Measurements from ENCODE around the gene KLHL26.
A peak's percentile ranks its signal among the peaks of the same experiment; 100 is the strongest.
"Not testable (repeated sequence)": the region's sequence is repeated elsewhere in the genome, so short reads cannot be mapped to it uniquely, and the experiment has no call there.

Gene KLHL26

DNA sequence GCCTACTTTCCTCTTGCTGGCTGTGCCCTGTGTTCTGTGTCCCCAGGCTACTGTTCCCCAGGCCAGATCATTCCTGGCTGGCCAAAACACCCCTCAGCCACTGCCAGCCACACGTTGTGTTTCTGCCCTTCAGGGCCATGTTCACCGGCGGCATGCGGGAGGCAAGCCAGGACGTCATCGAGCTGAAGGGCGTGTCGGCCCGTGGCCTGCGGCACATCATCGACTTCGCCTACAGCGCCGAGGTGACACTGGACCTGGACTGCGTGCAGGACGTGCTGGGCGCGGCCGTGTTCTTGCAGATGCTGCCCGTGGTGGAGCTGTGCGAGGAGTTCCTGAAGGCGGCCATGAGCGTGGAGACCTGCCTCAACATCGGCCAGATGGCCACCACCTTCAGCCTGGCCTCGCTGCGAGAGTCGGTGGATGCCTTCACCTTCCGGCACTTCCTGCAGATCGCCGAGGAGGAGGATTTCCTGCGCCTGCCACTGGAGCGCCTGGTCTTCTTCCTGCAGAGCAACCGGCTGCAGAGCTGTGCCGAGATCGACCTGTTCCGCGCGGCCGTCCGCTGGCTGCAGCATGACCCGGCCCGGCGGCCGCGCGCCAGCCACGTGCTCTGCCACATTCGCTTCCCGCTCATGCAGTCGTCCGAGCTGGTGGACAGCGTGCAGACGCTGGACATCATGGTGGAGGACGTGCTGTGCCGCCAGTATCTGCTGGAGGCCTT is 30.9 kb downstream of the KLHL26 start:
- DNase-seq: no peak

DNA sequence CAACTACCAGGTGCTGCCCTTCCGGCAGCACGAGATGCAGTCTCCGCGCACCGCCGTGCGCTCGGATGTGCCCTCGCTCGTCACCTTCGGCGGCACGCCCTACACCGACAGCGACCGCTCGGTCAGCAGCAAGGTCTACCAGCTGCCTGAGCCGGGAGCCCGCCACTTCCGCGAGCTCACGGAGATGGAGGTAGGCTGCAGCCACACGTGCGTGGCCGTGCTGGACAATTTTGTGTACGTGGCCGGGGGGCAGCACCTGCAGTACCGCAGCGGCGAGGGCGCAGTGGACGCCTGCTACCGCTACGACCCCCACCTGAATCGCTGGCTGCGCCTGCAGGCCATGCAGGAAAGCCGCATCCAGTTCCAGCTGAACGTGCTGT is 31.4 kb downstream of the KLHL26 start:
- no peak for DNase-seq

DNA sequence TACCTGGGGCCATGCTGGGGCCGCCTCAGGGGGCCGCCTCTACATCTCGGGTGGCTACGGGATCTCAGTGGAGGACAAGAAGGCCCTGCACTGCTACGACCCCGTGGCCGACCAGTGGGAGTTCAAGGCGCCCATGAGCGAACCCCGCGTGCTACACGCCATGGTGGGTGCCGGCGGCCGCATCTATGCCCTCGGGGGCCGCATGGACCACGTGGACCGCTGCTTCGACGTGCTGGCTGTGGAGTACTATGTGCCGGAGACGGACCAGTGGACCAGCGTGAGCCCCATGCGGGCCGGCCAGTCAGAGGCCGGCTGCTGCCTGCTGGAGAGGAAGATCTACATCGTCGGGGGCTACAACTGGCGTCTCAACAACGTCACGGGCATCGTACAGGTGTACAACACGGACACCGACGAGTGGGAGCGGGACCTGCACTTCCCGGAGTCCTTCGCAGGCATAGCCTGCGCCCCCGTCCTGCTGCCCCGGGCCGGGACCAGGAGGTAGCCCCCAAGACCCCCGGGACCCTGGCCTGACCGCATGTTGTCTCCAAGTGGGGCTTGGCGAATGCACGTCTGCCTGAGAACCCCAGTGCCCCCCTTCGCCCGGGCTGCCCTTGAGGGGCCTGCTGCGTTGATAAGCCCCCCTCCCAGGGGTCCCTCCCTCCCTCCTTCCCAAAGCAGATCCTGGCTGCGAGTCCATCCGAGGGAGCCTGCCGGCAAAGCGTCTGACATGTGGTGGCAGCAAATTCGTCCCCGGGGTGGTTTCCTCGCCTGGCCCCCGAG is 32.1 kb downstream of the KLHL26 start:
- no peak for DNase-seq

DNA sequence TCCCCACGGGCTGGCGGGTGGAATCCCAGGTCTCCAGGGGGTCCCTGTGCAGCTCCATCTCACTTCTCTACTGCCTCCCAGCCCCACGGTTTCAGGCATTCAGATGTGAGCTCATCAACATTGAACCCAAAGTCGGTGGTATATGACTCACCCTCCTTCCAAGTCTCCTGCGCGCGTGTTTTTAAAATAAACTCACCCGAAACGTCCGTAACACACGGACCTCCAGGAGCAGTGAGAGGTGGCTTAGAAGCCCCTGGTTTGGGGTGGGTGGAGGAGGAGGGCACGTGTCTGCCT is 32.6 kb downstream of the KLHL26 start:
- DNase-seq: no peak

DNA sequence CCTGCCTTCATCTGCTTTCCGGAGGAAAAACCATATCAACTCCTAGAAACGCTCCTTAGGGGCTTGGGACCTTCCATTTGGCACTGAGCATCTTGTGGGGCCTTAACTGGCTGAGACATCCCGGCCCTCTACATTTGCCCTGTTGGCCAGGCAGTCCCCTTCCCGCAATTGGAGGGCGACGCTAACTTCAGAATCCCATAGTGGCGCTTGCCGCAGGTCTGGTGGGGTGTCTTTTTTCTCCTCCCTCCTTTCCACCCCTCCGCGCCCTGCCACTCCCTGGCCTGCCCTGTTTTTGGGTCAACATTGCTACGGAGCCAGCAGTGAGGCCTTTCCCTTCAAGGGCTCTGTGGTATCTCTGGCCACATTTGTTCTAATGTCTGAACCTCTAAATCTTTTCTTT is 33.1 kb downstream of the KLHL26 start:
- no peak for DNase-seq

DNA sequence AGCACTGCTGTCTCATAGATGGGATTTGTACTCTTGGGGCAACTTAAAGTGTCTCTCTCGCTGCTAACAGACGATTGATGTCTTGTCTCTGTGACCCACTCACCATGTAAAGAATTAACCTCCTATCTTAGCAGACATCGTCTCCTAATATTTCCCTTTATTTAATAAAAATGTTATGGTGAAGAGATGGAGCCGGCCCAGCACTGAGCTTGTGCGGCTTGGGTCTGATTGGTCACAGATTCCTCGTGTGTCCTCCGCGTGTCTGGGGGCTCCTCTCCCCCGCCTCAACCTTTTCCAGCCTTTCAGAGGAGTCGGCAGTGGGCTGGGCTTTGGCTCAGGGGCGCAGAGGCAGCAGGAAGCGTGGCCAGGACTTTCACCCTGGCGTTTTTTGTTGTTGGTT is 33.5 kb downstream of the KLHL26 start:
- no peak for DNase-seq

DNA sequence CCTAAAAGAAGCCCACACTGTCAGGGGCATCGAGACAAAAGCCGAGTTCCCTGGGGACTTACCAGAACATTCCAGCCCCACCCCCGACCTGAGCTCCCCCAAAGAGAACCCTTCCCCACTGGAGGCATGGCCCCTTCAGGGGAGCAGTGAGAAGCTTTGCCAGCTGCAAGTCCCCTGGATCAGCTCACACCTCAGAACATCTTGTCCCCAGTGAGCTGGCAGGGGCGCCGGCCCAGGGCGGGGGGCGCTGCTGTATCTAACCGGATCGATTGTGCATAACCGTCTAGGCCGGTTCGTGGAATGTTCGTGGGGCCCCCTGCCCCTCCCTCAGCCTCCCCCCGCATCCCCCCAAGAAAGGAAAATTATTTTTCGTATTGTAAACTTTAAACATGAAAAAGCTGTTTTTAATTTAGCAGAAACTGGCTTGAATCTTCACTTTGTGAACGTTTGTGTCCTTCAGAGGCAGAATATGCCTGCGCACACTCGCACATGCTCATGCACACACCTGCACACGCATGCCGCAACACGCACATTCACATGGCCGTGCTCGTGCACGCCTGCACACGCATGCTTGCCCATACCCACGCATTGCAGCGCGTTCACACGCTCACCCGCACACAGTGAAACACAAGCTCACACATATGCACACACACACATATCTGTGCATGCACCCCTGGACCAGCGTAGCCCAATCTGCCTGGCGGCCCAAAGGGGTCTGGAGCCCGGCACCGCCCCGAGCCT is 34.6 kb downstream of the KLHL26 start:
- no peak for DNase-seq

DNA sequence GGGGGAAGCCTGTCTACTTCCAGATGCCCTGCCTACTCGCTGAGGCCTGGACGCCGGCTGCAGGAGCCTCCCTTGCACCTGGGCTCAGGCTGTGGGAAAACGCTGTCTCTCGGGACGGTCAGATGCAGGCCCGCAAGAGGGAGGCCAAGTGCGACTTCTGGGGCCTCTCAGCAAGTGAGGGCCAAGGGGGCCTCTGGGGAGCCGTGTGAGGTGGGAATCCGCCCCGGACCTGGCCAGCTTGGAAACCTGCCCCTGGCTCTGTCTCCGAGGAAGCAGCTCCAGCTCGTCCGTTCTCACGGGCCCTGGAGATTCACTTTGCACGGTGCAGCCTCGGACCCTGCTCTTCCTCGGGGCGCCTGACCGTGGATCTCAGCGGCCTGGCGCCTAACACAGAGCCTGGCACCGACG is 35.2 kb downstream of the KLHL26 start:
- no peak for DNase-seq

DNA sequence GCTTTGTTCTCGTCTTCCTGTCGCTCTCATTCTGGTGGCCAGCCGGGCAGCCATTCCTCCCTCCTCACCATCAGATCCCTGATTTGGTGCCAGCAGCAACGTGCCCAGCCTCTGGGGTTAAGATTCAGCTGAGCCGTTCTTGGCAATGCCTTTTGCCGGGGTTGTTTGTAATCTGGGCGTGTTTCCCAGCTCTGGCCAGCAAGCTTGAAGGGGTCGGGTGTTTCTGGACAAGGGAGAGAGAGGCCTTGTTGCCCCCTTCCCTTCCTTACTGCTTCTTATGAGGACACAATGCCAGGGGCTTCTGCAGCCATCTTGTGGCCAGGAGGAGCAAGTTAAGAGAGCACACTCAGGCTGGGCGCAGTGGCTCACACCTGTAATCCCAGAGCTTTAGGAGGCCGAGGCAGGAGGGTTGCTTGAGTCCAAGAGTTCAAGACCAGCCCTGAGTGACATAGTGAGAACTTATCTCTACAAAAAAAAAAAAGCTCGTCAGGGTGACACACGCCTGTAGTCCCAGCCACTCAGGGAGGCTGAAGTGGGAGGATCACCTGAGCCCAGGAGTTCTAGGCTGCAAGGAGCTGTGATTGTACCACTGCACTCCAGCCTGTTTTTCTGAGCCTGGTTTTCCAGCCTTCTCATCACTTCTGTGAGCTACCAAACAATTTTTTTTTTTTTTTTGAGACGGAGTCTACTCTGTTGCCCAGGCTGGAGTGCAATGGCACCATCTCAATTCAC is 35.9 kb downstream of the KLHL26 start:
- no peak for DNase-seq

DNA sequence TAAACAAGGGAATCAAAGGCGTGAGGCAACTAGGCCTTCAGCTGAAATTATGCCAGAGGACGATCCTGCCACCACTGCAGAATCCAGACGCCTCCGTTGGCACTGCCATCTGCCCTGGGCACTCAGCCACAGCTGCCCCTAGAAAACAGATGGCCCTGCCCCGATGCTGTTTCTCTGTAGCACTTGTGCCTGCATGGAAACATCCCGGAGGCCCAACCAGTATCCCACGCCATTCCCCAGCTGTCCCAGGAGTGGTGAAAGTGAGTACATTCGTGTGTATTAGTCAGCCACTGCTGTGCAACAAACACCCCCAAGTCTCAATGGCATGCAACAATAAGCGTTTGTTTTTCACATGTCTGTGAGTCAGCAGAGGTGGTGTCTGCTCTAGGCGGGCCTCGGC is 37.8 kb downstream of the KLHL26 start:
- peak; percentile 17 for DNase-seq

DNA sequence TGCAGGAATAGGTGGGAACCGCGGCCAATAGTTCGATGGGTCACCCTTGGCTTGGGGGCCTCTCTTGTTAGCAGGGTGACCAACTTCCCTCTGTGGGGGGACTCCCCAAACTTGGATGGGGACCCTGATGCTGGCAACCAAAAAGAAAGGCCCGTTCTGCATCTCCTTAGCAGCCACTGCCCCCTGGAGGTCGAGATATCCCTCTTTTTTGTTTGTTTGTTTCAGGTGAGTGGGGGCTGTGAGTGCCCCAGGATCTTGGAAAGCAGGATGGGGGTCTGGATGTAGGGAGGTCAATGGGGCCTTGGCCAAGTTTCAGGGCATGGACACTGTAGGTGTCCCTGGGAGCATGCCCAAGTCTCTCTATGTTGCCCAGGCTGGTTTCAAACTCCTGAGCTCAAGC is 39.0 kb downstream of the KLHL26 start:
- peak; percentile 4 for DNase-seq

DNA sequence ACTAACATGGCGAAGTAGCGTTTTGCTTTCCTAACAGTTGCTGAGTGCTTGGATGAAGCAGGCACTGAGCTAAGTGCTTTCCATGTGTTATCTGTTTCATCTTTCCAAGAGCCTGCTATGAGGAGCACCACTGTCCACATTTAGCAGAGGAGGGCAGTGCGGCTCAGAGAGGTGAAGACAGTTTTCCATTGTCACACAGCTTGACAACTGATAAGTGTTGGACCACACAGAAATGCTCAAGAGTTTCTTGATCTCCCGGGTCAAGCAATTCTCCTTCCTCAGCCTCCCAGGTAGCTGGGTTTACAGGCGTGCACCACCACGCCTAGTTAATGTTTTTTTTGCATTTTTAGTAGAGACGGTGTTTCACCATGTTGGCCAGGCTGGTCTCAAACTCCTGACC is 39.9 kb downstream of the KLHL26 start:
- DNase-seq: no peak

DNA sequence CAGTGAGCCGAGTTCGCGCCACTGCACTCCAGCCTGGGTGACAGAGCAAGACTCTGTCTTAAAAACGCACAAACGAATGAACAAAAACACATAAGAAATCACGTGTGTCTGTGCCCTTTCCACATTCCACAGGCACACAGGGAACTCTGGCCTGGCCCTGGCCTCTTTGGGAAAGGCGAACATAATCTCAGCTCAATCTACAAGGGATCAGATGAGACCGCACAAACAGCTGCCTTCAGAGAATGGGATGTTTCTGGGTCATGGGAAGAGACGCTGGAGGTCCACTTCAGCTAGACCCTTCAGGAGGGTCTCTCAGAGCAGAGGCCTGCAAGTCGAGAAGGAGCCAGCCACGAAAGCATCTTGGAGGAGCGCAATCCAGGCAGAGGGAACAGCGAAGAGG is 40.3 kb downstream of the KLHL26 start:
- DNase-seq: no peak

DNA sequence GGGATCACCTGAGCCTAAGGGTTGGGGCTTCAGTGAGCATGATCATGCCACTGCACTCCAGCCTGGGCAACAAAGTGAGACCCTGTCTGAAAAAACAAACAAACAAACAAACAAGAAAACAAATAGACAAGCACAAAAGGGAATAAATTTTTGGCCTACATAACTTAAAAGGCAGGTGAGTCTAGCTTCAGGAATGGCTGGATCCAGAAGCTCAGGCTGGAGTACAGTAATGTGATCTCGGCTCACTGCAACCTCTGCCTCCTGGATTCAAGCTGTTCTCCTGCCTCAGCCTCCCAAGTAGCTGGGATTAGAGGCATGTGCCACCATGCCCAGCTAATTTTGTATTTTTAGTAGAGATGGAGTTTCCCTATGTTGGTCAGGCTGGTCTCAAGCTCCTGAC is 43.3 kb downstream of the KLHL26 start:
- DNase-seq: not testable (repeated sequence)

DNA sequence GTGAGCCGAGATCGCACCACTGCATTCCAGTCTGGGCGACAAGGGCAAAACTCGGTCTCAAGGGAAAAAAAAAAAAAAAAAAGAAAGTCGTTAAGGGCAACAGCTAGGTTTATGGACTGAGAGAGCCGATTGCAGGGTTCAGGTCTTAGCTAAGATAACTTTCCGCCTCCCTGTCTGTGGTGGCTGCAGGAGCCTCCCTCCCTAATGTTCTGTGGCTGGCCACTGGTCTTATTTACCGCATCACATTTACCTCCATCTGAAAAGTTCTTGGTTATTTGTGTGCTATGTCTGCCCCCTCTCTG is 45.9 kb downstream of the KLHL26 start:
- DNase-seq: no peak

DNA sequence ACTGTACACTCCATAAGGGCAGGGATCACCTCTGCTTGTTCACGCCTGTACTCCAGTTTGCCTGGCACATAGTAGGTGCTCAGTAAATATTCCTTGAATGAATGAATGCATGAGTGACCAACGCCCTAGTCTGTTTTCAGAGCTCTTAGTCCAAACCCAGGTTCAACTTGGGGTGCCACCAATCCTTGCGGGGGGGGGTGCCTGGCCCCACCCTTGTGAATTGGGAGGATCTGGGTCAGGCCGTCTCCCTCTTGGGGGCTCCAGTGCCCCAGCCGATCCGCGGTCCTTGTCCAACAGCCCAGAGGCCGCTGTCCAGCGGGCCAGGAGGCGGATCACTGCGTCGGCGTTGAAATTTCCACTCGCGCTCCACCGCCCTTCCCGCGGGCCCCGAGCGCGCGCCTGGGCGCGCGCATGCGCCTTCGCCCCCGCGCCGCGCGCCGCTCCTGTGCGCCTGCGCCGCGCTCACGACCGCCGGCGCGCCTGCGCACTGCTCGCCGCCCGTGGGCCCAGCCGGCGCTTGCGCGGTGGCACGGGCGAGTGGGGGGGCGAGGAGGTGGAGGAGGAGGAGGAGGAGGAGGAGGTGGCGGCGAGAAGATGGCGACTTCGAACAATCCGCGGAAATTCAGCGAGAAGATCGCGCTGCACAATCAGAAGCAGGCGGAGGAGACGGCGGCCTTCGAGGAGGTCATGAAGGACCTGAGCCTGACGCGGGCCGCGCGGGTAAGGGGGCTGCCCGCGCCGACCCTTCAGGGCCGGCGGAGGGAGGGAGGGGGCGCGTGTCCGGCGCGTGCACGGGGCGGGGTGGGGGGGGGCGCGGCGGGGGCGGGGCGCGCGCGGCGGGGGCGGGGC is 46.5 kb downstream of the KLHL26 start, which contains the start of gene CRTC1:
Gene CRTC1 (plus strand): TSS at position 572 of the 849 bp plus-strand sequence. CDS start 23 bp downstream, at position 595.
- peak; percentile 86 for DNase-seq

DNA sequence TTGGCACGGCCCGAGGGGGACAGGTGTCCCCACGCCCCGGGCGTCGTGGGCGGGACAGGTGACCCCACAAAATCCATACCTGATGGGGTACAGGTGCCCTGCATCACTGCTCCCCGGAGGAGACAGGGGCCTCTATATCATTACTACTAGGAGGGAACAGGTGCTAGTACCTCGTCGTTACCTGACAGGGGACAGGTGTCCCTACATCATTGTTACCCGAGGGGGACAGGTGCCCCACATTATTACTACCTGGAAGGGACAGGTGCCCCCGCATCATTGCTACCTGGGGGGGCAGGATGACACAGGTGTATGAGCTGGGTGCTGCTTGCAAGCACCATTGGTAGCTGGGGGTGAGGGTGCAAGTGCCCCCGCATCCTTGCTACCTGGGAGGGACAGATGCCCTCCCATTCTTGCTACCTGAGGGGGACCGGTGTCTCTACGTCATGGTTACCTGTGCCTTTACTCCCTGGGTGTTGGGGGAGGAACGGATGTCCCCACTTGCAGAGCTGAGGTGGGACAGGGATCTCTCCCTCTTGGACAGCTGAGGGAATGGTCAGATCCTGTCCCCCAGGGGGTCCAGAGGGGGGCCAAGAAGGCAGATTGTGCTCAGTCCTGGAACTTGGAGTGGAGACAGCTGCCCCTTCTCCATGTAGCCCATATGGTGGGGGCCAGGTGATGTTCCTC is 47.3 kb downstream of the KLHL26 start:
- DNase-seq: no peak

DNA sequence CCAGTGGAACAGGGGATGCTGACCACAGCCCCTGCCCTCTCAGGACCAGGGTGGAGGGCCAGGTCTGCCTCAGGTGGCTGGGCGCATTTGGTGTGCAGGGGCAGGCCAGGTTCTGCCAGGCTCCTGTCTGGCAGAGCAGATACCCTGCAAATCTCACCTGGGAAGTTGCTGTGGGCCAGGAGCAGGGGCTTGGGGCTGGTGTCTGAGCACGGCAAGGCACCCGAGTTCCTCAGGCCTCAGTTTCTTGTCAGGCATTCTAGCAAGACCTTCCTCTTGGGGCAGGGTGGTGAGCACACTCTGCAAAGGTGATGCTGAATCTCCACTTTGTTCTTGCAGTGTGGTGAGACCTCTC is 47.8 kb downstream of the KLHL26 start:
- no peak for DNase-seq

DNA sequence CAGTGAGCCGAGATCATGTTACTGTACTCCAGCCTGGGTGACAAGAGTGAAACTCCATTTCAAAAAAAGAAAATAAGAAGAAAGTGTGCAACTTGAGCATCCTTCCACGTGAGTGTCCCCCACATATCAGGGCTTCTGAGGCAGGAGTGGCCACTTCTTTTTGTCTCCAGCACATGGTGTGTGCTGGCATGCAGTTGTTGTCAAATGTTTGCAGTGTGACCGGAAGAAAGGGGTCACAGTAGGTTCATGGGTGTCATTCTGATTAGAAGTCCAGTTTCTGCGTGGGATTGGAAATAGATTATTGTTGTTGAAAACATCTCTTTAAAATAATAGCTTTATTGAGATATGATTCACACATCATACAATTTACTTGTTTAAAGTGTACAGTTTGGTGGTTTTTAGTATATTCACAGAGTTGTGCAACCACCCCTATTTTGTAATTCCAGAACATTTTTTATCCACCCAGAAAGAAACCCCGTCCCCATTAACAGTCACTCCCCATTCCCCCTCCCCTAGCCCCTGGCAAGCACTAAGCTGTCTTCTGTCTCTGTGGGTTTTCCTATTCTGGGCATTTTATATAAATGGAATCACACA is 48.9 kb downstream of the KLHL26 start:
- no peak for DNase-seq

DNA sequence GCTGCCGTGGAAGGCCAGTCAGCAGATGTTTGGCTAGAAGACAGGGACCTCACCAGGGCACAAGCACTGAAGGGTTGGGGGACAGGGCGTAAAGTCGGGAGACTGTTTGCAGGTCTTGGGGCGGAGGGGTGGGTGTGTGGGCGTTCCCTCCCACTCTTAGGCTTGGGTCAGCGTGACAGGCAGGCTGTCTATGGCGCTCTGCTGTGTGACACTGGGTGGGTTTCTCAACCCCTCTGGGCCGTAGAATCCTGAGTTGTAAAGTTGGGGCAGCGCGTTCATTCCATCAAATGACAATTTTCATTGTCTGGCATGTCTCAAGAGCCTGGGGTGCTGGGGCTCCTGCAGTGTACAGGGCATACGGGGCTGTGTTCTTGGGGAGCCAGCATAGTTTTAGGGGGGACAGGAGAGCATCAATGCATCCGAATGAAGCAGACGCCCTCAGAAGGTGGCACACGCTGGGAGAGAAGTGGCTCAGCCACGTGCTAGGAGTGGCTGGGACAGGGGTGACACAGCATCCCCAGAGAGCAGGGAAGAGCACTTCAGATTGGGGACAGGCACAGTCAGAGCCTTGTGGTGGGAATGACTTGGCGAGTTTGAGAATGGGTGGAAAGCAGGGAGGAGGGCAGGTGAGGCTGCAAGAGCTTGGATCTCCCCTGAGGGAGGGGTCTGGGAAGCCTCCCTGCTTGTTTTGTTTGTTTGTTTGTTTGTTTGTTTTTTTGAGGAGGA is 51.1 kb downstream of the KLHL26 start:
- DNase-seq: no peak

DNA sequence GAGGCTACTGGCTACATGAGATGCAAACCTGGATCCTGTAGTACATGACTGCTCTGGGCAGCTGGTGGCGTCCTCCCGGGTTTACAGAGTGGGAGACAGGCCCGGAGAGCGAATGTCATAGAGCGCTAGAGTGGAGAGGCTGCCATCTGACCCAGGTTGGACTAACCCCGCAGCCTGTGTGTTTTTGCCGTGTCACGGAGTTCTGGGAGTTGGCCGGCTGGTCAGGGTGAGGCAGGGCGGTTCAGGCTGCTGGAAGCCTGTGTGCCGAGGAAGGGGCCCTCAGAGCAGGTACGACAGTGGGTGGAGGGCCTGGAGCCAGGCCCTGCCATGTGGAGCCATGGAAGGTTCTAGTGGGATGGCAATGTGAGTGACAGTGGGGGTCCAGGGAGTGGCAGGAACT is 59.2 kb downstream of the KLHL26 start:
- DNase-seq: no peak

Data from NCI-H1092 treated with DMSO at 0.1 percent for 48 hours (cell line).